ENCODE data around the gene RABL2B.
"Not testable (repeated sequence)": the region's sequence is repeated elsewhere in the genome, so short reads cannot be mapped to it uniquely, and the experiment has no call there.

RABL2B gene

GRCh38 chr22:50783033-50783879 lies at the start of gene RABL2B:
TSS of gene RABL2B (minus strand) at chr22:50783636. CDS start at chr22:50782294, 1,342 bp downstream.
- peak; percentile 92 for DNase-seq

GRCh38 chr22:50786936-50787335 lies 3.5 kb upstream of the RABL2B start:
- not testable (repeated sequence) for DNase-seq

- DNase-seq, result not testable (repeated sequence)
Observed at GRCh38 chr22:50785289-50785688, 1.9 kb upstream of the RABL2B start.

DNA sequence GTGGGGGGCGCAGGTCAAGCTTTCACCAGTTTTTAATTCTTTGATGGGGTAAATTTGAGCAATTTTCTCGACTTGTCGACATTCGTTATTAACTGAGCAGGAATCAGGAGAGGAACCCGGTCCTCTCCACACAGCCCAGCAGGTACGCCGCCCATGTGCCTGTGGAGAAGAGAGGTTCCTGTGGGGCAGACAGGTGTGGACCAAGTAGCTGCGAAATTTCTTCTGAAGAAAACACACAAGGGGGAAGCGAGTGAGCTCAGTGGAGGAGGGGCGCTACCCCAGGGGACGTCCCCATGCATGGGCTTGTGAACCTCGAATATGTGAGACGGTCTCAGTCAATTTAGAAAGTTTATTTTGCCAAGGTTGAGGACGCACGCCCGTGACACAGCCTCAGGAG lies 442 bp upstream of the RABL2B start:
- peak; percentile 19 for DNase-seq

- not testable (repeated sequence) for DNase-seq
Observed at GRCh38 chr22:50782253-50782652, 1.2 kb downstream of the RABL2B start.

DNA sequence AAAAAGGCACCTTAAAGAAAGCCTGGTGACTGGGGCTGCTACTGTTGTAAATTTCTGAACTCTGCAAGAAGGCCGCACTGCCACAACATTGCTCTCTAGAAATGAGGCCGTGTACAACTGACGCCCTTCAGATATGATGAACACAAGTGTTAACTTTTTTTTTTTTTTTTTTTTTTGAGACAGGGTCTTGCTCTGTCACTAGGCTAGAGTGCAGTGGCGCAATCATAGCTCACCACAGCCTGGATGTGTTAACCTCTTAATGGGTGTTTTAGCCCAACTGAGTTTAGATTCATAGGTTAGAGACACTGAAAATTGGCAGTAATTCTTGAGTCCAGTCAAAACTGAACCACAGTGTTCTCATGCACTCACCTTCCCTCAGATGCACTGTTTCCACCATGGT lies 3.2 kb downstream of the RABL2B start:
- DNase-seq, result peak; percentile 4

- not testable (repeated sequence) for DNase-seq
Observed at GRCh38 chr22:50777631-50778030, 5.8 kb downstream of the RABL2B start.

DNA sequence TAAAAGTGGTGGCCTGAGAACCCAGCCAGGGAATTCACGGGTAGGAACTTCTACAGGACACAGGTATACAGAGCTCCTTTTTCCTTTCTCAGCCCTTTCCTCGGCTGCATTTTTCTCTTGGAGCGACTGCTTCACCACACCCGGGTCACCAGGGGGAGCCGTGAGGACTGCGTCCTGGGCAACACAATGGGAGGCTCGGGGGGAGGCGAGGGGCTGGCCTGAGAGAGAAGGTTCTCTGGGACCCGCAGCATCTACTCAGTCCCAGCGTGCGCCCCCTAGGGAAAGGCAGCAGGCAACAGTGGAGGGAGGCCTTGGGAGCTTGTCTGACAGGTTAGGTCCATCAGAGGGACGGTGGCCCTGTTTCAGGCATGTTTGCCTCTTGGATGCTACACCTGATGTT lies 8.3 kb downstream of the RABL2B start:
- DNase-seq, result peak; percentile 5

DNA sequence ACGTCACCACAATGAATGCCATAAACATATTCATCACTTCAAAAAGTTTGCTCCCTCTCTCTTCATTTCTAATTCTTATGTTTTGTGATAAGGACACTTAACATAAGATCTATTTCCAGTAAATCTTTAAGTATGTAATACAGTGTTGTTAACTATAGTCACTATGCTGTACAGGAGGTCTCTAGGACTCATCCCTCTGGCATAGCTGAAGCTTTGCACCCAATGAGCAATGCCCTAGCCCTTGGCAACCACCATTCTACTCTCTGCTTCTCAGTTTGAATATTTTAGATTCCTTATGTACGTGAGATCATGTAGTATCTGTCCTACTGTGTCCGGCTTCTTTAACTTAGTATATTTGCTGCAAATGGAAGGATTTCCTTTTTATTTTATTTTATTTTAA lies 19.1 kb downstream of the RABL2B start:
- DNase-seq, result not testable (repeated sequence)

GRCh38 chr22:50761829-50762228 lies 21.6 kb downstream of the RABL2B start:
- not testable (repeated sequence) for DNase-seq

DNA sequence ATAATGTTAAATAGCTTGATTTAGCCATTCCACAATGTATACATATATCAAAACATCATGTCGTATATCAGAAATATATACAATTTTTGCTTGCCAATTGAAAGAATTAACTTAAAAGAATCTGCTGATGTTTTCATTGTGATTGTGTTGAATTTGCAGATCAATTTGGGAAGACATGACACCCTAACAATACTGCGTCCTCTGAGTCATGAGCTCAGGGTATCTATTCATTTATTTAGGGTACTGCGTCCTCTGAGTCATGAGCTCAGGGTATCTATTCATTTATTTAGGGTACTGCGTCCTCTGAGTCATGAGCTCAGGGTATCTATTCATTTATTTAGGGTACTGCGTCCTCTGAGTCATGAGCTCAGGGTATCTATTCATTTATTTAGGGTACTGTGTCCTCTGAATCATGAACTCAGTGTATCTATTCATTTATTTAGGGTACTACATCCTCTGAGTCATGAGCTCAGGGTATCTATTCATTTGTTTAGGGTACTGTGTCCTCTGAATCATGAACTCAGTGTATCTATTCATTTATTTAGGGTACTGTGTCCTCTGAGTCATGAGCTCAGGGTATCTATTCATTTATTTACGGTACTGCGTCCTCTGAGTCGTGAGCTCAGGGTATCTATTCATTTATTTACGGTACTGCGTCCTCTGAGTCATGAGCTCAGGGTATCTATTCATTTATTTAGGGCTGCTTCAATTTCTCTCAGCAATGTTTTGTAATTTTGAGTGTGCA lies 23.7 kb downstream of the RABL2B start:
- not testable (repeated sequence) for DNase-seq

DNA sequence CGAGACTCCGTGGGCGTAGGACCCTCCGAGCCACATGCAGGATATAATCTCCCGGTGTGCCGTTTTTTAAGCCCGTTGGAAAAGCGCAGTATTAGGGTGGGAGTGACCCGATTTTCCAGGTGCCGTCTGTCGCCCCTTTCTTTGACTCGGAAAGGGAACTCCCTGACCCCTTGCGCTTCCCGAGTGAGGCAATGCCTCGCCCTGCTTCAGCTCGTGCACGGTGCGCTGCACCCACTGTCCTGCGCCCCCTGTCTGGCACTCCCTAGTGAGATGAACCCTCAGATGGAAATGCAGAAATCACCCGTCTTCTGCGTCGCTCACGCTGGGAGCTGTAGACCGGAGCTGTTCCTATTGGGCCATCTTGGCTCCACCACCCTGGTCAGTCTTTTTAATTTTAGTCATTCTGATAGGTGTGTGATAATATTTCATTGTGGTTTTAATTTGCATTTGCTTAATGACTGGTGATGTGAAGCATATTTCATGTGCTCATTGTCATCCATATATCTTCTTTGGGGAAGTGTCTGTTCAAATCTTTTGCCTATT lies 26.4 kb downstream of the RABL2B start:
- DNase-seq, result peak; percentile 75

- DNase-seq, result peak; percentile 13
Observed at GRCh38 chr22:50756406-50756805, 27.0 kb downstream of the RABL2B start.

GRCh38 chr22:50755251-50755650 lies 28.2 kb downstream of the RABL2B start:
- not testable (repeated sequence) for DNase-seq

- not testable (repeated sequence) for DNase-seq
Observed at GRCh38 chr22:50749302-50750074, 33.9 kb downstream of the RABL2B start.

- not testable (repeated sequence) for DNase-seq
Observed at GRCh38 chr22:50748630-50749029, 34.8 kb downstream of the RABL2B start.

- not testable (repeated sequence) for DNase-seq
Observed at GRCh38 chr22:50747521-50747920, 35.9 kb downstream of the RABL2B start.

- DNase-seq, result not testable (repeated sequence)
Observed at GRCh38 chr22:50744424-50744823, 39.0 kb downstream of the RABL2B start.

DNA sequence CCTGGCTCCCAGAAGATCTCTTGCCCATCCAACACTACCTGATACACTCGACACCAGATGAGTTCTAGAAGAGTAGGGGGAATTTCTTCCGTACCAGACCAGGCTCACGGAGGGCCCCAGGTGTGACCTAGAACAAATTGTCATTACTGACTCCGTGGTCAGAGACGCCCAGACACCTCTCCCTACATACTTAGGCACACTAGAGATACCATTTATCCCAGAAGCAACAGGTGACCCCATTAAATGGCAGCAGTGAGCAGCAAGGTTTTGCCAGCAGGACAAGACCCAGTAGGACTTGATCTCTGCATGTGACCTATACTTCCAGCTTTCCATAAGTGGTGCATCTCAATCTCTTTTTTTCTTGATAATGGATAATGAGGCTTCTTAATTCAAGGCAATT lies 42.7 kb downstream of the RABL2B start:
- DNase-seq, result not testable (repeated sequence)

DNA sequence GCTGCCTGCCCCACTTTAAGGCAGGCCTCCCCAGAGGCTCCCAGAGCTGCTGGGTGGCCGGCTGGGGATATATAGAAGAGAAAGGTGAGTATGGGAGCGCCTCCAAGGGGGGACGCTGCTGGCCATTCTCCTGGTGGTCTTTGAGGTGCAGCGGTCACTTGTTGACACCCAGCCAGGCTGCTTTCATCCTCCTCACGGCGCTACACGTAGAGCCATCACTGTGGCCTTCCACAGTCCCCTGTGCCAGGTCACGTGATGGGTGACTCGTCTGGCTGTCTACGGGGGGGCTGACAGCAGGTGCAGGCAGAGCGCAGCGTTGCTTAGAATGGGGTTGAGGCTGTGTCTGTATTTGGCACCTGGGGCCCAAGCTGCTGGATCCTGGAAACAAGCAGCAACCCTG lies 43.5 kb downstream of the RABL2B start:
- no peak for DNase-seq

- DNase-seq, result no peak
Observed at GRCh38 chr22:50739279-50739691, 44.2 kb downstream of the RABL2B start.

DNA sequence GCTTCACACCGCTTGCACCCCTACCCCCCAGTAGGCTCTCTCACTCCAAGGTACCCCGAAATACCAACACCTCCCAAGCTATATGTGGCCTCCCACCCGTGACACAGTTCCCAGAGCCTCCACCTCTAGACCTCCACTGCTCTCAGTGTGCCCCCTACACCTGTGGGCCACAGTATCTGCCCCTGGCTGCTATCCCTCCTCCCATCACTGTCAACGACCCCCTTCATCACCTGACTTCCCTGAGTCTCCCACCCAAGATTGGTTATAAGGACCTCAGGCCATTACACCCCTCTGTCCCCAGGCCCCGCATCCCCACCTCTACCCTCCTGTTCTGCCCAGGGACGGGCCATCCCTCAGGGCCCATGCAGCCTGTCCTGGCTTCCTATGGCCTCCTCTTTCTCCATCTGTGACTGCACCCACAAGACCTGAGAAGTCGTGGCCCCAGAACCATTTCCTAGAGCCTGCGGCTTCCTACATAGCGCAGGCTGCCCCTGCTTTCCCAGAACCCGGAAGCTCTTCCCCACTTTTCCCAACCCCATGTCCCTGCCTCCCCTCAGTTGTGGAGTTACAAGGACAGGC lies 44.7 kb downstream of the RABL2B start:
- DNase-seq, result no peak
